ENCODE results near the gene IFIT1B. TPM values are rescaled to one million over a fixed set of nuclear protein-coding genes. Genes with fewer than 3 reads are reported as not detected.
"Not testable (repeated sequence)": the region's sequence is repeated elsewhere in the genome, so short reads cannot be mapped to it uniquely, and the experiment has no call there.

IFIT1B gene
- total RNA-seq, 1 donor from 2014 or later = not detected

DNA sequence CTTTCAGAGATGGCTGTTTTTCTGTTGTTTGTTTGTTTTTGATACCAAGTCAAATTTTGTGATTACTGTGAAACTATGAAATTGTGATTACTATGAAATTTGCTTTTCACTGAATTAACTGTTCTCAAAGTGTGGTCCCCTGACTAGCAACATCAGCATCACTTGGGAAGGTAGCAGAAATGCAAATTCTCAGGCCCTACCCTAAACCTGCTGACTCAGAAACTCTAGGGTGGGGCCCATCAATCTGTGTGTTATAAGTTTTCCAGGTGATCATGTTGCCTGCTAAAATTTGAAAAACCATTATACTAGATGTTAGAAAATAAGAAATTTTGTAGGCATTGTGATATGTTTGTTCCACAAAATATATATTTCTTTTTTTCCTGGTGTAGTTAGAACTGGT is 1.2 kb downstream of the IFIT1B start:
- intact Hi-C loops (cut with micrococcal nuclease) = no loop called here

DNA sequence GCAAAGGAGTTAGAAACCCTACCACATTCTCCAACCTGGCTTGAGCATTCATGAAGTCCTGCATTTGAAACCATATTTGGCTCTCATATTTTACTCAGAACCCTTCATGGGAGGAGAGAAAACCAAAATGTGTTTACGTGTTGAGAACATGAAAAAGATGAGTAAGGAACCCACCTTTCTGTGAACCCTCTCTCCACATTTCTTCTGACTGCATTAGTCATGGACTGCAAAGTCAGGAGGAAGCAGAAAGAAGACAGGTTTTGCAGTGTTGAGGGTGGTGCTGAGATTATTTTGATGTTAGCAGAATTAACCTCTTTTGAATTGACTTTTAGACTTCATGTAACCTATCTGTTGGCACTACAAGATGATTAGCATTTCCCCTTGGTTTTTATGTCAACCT is 4.9 kb downstream of the IFIT1B start:
- intact Hi-C loops (cut with micrococcal nuclease) = no loop called here

DNA sequence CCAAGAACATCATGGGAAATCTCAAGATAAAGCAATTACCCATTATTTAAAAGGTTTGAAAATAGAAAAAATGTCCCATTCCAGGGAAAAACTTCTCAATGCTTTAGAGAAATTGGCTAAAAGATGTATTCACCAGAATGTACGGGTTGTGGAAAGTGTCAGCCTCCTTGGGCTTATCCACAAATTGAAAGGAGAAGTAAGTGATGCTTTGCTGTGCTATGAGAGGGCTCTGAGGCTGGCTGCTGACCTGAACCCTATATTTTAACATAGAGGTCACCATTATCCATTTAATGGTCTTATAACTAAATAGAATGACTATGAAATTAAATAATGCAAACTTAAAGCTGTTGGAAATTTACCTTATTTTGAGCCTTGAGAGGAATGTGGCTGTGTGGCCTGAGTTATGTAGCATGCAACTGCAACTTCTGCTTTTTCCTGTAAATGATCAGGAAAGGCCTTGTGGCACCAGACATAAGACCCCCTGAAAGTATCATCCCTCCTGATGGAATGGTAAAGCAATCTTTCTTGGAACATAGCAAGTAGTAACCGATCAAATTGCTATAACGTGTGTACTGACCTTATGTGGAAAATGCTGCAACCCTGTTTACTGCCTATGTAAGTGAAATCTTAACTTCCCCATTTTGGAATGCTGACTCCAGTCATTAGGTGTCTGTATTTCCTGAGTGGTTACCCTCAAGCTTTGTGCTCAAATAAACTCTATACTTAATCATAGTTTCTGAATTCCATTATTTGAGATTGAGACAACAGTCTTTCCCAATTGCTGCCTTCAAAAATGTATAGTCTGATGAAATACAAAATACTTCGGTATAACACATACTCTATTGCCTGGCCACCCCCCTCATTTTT is 6.9 kb downstream of the IFIT1B start:
- intact Hi-C loops (cut with micrococcal nuclease) = no loop called here

DNA sequence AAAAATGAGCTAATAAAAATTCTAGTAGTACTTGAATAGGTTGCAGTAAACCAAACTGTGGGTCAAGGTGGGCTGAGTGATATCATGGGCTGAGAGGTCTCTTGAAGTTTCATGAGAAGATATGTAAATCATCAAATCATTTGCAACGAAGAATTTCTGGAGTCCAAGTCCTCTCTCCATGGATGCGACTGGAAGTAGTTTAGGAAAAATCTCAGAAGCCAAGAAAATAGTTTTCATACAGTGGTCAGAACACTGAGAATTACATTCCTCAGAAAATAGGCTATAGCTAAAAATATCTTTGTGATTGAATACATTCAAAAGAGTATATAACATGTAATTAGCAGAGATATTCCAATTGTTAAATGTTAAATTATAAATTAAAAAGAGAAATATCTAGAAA is 10.9 kb downstream of the IFIT1B start:
- intact Hi-C loops (cut with micrococcal nuclease) = no loop called here

DNA sequence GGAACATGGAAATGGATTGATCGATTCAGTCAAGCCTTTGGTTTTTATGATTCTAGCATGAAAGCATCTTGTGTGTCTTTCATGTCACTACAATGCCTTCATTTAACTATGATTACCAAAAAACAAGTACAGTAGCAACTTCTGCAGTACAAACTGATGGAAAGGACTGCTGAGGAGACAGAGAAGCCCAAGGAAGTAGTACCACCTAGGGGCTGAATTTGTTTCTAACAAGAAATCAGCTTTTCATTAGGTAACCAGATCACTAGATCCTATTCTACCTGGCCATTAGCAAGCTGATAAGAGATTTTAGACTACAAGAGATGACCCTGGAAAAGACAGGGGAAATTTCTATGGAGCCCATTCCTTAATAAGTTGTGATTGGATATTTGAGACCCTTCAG is 11.4 kb downstream of the IFIT1B start:
- intact Hi-C loops (cut with micrococcal nuclease) = no loop called here

DNA sequence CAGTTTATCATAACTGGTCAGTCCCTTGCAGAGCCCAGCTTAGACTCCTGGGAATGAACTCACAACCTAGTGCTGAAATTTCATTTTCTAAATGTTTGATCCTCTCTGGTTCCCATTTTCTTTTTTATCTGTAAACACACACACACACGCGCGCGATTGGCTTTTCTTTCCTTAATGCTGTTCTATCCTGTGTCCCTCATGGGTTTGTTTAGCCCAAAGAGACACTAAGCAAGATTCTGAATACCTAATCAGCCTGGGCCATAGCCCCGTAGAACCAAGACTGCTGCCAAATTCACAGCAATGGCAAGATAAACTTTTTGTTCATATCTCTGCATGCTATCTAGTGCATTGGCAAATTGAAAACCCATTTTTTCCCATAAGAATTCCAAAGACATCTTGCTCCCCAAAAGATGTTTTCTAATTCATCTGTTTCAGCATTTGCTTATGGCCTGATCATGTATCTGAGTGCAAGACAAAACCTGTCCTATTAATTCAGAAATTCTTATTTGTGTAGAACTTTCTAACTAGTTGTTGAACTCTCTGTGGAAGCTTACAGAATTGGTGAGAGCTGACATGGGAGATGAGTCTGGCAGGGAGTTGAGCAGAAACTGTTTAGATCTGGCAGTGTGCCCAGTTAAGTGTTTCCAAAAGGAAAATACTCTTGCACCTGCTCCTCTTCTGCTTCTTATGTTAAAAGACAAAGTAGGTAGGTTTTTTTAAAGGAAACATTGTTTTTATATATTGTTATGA is 12.8 kb downstream of the IFIT1B start:
- intact Hi-C loops (cut with micrococcal nuclease) = loop anchor here (10.0 kb wide), 1 partner anchor 396 kb away; the partner anchor contains the start of gene FAS

DNA sequence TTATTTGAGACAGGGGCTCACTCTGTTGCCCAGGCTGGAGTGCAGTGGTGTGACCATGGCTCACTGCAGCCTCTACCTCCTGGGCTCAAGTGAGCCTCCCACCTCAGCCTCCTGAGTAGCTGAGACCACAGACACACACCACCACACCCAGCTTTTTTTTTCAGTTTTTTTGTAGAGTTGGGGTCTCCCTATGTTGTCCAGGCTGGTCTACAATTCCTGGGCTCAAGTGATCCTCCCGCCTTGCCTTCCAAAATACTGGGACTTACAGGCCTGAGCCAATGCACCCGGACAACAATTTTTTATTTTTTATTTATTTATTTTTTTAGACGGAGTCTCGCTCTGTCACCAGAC is 13.3 kb downstream of the IFIT1B start:
- intact Hi-C loops (cut with micrococcal nuclease) = loop anchor here (10.0 kb wide), 1 partner anchor 396 kb away; the partner anchor contains the start of gene FAS

DNA sequence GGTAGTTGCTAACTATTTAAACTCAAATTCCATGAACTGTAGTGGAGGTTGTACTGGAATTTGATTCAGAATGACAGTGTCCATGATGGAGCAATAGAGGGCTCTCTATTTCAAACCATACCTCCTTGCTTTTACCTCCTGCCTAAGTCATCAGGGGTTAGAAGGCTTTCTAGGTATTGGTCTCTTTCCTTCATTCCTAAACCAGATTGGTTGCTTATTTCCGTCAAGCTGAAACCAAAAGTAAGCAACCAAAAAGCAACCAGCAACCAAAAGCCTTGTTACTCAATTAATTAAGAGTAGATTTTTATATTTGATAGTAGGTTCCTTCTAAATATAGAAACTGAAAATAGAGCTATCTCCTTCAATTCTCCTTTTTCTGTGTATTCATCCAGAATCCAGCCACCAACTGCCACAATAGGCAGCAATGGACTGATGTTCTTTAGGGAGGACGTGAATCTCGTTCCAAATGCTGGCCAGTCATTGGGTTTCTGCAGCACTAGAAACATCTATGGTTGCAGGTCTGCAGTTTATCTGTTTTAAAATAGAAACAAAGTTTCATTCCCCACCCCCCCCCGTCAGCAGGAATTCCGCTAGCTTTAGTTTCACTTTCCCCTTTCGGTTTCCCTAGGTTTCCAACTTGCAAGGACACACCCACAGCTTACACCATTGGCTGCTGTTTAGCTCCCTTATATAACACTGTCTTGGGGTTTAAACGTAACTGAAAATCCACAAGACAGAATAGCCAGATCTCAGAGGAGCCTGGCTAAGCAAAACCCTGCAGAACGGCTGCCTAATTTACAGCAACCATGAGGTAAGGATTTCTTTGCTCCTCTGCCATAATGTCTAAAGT is 14.3 kb downstream of the IFIT1B start, which contains the start of gene IFIT1:
IFIT1 (plus strand) TSS at position 717 of the 850 bp plus-strand sequence; CDS start at position 807, 90 bp downstream.
- intact Hi-C loops (cut with micrococcal nuclease) = loop anchor here (1.0 to 10.0 kb wide), 4 partner anchors 22 to 397 kb away; partner anchors contain the start of genes FAS, IFIT5 and KIF20B

DNA sequence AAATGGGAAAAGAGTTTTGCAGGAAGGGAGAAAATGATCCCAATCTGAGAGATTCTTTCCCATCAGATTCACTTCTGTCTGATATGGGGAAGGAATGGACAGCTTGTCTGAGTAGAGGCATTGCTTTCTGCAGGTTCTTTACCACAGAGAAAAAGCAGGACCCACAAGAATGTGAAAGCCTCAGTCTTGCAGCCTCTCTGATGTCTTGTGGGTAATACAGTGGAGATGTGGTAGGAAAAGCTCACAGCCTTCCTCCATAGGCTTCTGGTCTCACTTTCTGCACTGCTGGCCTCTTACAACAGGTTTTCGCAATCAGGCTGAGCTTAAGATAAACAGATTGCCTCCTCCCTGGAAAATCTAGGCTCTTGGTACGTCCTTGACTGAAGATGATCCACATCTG is 15.1 kb downstream of the IFIT1B start:
- intact Hi-C loops (cut with micrococcal nuclease) = loop anchor here (1.0 to 10.0 kb wide), 4 partner anchors 21 to 398 kb away; partner anchors contain the start of genes FAS, IFIT5 and KIF20B

DNA sequence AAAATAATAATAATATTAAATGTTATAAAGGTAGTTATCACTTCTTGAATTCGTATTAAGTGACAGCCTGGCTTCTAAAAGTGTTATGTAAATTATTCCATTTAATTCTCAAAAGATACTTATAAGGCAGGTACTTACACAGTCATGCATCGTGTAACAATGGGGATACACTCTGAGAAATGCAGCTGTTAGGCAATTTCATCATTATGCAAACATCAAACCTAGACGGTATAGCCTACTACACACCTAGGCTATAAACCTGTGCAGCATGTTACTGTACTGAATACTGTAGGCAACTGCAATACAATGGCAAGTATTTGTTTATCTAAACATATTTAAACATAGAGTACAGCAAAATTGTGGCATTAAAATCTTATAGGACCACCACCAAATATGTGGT is 16.0 kb downstream of the IFIT1B start:
- intact Hi-C loops (cut with micrococcal nuclease) = loop anchor here (10.0 kb wide), 1 partner anchor 399 kb away; the partner anchor contains the start of gene FAS

DNA sequence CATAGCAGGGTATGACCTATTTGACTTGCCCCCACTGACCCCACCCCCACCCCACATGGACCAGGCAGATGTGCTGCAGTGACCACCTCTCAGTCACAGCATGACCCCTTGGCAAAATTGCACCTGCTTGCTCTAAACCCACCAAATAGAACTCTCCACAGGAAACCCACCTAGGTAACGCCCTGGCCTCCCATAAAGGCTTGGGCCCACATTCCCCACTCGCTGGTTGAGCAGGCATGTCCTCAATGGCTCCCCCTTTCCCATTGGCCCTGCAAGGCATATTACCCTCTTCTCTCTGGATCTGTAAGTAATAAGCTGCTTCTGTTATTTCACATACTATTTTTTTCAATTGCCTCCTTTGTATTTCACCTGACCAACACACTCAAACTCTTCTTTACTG is 17.3 kb downstream of the IFIT1B start:
- intact Hi-C loops (cut with micrococcal nuclease) = loop anchor here (10.0 kb wide), 1 partner anchor 400 kb away; the partner anchor contains the start of gene FAS

DNA sequence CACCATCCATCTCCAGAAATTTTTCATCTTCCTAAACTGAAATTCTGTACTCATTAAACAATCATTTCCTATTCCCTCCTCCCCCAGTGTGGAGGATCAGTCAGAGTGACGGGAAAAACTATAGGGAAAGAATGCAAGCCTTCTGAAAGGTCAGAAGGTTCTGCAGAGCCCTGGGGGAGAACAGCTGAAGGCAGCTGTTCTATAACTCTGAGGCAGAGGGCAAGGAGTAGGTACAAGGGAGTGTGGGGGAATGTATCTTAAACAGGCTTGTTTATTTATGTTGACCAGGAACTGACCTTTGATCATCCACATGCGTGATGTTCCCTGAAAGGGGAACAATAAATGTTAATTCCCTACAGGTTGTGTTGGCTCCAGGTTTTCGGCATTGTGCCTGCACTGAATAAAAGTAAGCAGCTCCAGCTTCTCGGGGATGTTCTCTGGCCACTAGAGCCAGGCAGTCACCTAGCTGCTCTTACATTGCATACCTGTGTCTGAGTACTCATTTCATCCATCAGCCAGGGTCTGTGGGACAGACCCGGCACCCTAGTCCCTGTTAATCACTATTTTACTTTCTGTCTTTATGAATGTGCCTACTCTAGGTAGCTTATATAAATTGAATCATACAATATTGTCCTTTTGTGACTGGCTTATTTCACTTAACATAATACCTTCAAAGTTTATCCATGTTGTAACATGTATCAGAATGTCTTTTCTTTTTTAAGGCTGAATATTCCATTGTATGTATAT is 20.3 kb downstream of the IFIT1B start:
- intact Hi-C loops (cut with micrococcal nuclease) = loop anchor here (10.0 kb wide), 1 partner anchor 403 kb away; the partner anchor contains the start of gene FAS

DNA sequence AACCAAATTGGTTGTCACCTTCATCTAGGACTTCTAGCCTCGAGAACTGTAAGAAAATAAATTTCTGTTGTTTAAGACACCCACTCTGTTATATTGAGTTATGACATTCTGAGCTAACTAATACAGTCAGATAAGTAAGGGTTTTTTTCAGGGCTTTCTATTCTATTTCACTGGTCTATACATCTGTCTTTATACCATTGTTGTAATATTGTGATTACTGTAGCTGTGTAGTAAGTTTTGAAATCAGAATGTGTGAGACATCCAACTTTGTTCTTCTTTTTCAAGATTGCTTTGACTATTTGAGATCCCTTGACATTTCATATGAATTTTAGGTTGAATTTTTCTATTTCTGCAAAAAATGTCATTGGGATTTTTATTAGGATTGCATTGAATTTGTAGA is 22.1 kb downstream of the IFIT1B start:
- intact Hi-C loops (cut with micrococcal nuclease) = loop anchor here (10.0 kb wide), 1 partner anchor 405 kb away; the partner anchor contains the start of gene FAS

DNA sequence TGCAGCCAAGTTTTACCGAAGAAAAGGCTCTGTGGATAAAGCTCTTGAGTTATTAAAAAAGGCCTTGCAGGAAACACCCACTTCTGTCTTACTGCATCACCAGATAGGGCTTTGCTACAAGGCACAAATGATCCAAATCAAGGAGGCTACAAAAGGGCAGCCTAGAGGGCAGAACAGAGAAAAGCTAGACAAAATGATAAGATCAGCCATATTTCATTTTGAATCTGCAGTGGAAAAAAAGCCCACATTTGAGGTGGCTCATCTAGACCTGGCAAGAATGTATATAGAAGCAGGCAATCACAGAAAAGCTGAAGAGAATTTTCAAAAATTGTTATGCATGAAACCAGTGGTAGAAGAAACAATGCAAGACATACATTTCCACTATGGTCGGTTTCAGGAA is 25.2 kb downstream of the IFIT1B start:
- intact Hi-C loops (cut with micrococcal nuclease) = no loop called here

DNA sequence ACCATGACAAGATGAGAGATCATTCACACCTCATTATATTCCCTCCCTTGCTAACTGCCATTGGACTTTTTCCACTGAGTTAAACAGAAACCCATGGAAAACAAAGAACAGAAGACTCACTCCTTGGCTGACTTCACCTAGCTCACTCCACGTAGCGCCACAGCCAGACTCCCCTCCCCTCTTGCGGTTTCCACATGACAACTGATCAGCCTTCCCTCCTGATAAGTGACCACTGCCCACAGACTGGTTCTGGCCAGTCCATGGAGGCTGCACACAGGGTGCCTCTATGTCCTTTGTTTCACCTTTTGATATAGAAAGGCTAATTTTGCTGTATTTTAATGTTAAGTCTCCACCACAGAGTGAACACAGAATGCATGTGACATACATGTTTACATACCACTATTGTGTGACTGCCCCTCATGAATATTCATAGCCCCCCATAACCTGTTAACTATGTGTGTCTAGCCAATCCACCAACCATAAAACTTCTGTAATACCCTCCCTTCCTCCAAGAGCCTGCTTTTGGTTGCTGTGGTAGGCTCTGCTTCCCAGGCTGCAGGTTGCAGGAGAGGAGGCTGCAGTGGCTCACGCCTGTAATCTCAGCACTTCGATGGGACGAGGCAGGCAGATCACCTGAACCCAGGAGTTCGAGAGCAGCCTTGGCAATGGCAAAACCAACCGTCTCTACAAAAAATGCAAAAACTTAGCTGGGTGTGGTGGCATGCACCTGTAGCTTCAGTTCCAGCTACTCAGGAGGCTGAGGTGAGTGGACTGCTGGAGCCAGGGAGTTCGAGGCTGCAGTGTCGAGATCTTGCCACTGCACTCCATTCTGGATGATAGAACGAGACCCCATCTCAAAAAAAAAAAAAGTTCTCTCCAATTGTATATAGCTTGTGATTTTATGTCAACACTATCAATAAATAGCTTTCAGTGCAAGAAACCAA is 26.5 kb downstream of the IFIT1B start:
- intact Hi-C loops (cut with micrococcal nuclease) = no loop called here

DNA sequence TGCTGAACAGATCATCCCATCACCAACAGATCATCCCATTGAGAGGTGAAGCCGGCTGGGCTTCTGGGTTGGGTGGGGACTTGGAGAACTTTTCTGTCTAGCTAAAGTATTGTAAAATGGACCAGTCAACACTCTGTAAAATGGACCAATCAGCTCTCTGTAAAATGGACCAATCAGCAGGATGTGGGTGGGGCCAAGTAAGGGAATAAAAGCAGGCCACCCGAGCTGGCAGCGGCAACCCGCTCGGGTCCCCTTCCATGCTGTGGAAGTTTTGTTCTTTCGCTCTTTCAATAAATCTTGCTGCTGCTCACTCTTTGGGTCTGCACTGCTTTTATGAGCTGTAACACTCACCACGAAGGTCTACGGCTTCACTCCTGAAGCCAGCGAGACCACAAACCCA is 28.3 kb downstream of the IFIT1B start:
- intact Hi-C loops (cut with micrococcal nuclease) = not testable (repeated sequence)

DNA sequence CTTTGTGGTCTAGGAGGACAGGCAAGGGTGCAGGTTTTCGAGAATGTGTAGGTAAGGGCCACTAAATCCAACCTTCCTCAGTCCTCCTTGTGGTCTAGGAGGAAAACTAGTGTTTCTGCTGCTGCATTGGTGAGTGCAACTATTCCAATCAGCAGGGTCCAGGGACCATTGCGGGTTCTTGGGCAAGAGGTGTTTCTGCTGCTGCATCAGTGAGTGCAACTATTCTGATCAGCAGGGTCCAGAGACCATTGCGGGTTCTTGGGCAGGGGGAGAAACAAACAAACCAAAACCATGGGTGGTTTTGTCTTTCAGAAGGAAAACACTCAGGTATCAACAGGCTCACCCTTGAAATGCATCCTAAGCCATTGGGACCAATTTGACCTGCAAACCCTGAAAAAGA is 29.9 kb downstream of the IFIT1B start:
- intact Hi-C loops (cut with micrococcal nuclease) = not testable (repeated sequence)

DNA sequence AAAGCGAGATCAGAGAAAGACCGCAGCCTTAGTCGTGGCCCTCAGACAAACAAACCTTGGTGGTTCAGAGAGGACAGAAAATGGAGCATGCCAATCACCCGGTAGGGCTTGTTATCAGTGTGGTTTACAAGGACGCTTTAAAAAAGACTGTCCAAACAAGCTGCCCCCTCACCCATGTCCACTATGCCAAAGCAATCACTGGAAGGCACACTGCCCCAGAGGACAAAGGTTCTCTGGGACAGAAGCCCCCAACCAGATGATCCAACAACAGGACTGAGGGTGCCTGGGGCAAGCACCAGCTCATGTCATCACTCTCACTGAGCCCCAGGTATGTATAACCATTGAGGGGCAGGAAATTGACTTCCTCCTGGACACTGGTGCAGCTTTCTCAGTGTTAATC is 31.4 kb downstream of the IFIT1B start:
- intact Hi-C loops (cut with micrococcal nuclease) = not testable (repeated sequence)

DNA sequence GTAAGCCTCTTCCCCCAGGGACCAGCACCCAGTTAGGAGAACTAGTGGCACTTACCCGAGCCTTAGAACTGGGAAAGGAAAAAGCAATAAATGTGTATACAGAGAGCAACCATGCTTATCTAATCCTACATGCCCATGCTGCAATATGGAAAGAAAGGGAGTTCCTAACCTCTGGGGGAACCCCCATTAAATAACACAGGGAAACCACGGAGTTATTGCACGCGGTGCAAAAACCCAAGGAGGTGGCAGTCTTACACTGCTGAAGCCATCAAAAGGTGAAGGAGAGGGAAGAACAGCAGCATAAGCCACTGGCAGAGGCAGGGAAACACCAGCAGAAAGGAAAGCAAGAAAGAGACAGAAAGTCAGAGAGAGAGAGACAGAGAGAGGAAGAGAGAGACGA is 32.7 kb downstream of the IFIT1B start:
- intact Hi-C loops (cut with micrococcal nuclease) = not testable (repeated sequence)

All from T-helper 2 cell treated with Interferon-gamma antibody and Interleukin-4, amounts not matched to agents 100 ng/mL and 5 ng/mL, for 36 hours (primary cell).